ENCODE measurements around the gene CBFA2T2. TPM values are rescaled to one million over a fixed set of nuclear protein-coding genes. Genes with fewer than 3 reads are reported as not detected.

The CBFA2T2 gene
- total and polyA plus RNA-seq, 10 of the 15 experiments (the other 5 are each of a cell fraction or from before 2014, with no cell fraction given), result 0.61 to 8.6 (median 5.5) TPM

DNA sequence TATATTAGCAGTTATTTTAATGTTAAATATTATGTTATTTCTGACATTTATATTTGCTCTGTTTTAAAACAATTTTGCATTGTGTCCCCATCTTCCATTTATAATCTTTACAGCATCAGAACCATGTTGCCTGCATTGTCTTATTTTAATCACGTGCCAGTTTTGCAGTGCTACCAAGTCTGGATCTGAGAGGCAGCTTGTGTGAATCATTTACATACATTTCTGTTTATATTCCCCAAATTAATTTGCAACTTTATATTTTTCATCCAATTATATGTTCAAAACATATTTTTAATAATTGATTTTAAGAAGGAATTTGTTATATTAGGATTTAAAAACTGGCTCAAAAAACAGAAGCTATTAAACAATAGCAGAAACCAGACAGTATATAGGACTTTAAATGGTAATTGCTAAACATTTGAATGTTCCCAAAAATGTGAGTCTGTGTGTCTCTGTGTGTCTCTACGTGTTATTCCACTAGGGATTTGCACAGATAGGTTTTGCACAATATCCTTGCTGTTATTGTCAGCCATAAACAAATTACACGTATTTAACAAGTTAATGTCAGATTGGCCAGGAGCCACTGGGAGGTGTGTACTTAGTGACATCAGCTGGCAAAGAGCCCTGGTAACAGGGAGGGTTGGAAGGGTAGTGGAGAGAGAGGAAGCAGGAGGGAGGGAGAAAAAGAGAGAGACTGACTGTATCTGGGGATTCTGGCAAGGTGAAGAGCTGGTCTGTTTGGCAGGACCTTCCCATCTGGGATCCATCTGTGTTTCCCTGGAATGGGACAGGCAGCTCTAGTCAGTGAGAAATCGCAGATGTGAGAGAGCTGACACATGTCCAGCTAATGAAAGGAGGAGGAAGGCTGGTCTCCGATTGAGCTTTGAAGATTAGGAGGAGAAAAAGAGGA lies 72.1 kb downstream of the CBFA2T2 start:
- no peak overlapping the region for H3K4me3 ChIP-seq
- no peaks in the 10 kb centered on the region; a peak in 1 of 4 replicates for H3K36me3 ChIP-seq (ENCODE audit: control insufficient read depth in 2 of 2, insufficient read depth in 2 of 2, low read length in 1 of 2)
- ChIA-PET CTCF (interaction anchor here (0.8 to 1.5 kb wide), 4 partner anchors 8 to 106 kb away, joined by 3 to 4 read pairs (median 4); no protein-coding TSS in a partner anchor), POLR2A (interaction anchor here (1.5 kb wide), 1 partner anchor 9 kb away, joined by 5 read pairs; no protein-coding TSS in a partner anchor), SMC1A (ENCODE audit: uncharacterized antibody, unreplicated experiment) (interaction anchor here (1.1 to 1.7 kb wide), 5 partner anchors 9 to 45 kb away, joined by 3 to 6 read pairs (median 4); no protein-coding TSS in a partner anchor), RAD21 (ENCODE audit: unreplicated experiment) (no interaction called here)
- no peaks in the 10 kb centered on the region for H4K20me1 ChIP-seq (ENCODE audit: control insufficient read depth, insufficient read depth)
- no peaks in the 10 kb centered on the region for H3K27me3 ChIP-seq (replicated peaks in 1 of 2; ENCODE audit: control insufficient read depth in 2 of 2, insufficient read depth in 2 of 2, low read length in 1 of 2)
- 98% methylated on average over 5 of the region's 5 CpGs for WGBS (ENCODE audit: insufficient coverage, insufficient replicate concordance, low lambda C conversion rate, missing lambda C conversion rate)
- in situ Hi-C loops (cut with MboI) (no loop called here), intact Hi-C loops (cut with micrococcal nuclease; ENCODE audit: unreplicated experiment) (no loop called here)
- TF ChIP-seq, protein P1, sequence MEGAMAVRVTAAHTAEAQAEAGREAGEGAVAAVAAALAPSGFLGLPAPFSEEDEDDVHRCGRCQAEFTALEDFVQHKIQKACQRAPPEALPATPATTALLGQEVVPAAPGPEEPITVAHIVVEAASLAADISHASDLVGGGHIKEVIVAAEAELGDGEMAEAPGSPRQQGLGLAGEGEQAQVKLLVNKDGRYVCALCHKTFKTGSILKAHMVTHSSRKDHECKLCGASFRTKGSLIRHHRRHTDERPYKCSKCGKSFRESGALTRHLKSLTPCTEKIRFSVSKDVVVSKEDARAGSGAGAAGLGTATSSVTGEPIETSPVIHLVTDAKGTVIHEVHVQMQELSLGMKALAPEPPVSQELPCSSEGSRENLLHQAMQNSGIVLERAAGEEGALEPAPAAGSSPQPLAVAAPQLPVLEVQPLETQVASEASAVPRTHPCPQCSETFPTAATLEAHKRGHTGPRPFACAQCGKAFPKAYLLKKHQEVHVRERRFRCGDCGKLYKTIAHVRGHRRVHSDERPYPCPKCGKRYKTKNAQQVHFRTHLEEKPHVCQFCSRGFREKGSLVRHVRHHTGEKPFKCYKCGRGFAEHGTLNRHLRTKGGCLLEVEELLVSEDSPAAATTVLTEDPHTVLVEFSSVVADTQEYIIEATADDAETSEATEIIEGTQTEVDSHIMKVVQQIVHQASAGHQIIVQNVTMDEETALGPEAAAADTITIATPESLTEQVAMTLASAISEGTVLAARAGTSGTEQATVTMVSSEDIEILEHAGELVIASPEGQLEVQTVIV (IDR thresholded peaks at IDR 0.05; ENCODE audit: borderline replicate concordance, partially characterized antibody), result no peak
- TF ChIP-seq, protein P2, sequence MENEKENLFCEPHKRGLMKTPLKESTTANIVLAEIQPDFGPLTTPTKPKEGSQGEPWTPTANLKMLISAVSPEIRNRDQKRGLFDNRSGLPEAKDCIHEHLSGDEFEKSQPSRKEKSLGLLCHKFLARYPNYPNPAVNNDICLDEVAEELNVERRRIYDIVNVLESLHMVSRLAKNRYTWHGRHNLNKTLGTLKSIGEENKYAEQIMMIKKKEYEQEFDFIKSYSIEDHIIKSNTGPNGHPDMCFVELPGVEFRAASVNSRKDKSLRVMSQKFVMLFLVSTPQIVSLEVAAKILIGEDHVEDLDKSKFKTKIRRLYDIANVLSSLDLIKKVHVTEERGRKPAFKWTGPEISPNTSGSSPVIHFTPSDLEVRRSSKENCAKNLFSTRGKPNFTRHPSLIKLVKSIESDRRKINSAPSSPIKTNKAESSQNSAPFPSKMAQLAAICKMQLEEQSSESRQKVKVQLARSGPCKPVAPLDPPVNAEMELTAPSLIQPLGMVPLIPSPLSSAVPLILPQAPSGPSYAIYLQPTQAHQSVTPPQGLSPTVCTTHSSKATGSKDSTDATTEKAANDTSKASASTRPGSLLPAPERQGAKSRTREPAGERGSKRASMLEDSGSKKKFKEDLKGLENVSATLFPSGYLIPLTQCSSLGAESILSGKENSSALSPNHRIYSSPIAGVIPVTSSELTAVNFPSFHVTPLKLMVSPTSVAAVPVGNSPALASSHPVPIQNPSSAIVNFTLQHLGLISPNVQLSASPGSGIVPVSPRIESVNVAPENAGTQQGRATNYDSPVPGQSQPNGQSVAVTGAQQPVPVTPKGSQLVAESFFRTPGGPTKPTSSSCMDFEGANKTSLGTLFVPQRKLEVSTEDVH (IDR thresholded peaks at IDR 0.05; ENCODE audit: low read depth, partially characterized antibody), result no peak
- TF ChIP-seq GABPA (IDR thresholded peaks at IDR 0.05; ENCODE audit: low read depth) (no peak), PAX5 (IDR thresholded peaks at IDR 0.05; ENCODE audit: borderline replicate concordance, low read depth, low read length) (no peak), CBFB (IDR thresholded peaks at IDR 0.05; ENCODE audit: low read depth) (no peak), TCF3 (IDR thresholded peaks at IDR 0.05; ENCODE audit: borderline replicate concordance, insufficient read depth, low read depth, low read length) (no peak), POU2F2 (IDR thresholded peaks at IDR 0.05; ENCODE audit: borderline replicate concordance, low read depth, low read length) (no peak), SIN3A (IDR thresholded peaks at IDR 0.05; ENCODE audit: low read depth, low read length) (no peak), CHD4 (IDR thresholded peaks at IDR 0.05) (no peak), CREM (IDR thresholded peaks at IDR 0.05; ENCODE audit: low read depth) (no peak)
- TF ChIP-seq, protein P3, sequence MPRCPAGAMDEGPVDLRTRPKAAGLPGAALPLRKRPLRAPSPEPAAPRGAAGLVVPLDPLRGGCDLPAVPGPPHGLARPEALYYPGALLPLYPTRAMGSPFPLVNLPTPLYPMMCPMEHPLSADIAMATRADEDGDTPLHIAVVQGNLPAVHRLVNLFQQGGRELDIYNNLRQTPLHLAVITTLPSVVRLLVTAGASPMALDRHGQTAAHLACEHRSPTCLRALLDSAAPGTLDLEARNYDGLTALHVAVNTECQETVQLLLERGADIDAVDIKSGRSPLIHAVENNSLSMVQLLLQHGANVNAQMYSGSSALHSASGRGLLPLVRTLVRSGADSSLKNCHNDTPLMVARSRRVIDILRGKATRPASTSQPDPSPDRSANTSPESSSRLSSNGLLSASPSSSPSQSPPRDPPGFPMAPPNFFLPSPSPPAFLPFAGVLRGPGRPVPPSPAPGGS (IDR thresholded peaks at IDR 0.05; ENCODE audit: borderline replicate concordance, insufficient read depth, low read depth, low read length, poor library complexity, severe bottlenecking), result no peak
- no peak for ATAC-seq
- no peaks in the 10 kb centered on the region for H3K79me2 ChIP-seq (ENCODE audit: control insufficient read depth, insufficient read depth, low read length)
- BruUV-seq (replicated peaks), result no TSS peak
- H3K4me2 ChIP-seq (ENCODE audit: control insufficient read depth, insufficient read depth), result no peak overlapping the region
- H3K4me1 ChIP-seq (ENCODE audit: control insufficient read depth, insufficient read depth, low read length), result no peaks in the 10 kb centered on the region
- H3K27ac ChIP-seq (ENCODE audit: control insufficient read depth, insufficient read depth), result no peak overlapping the region
- no peak overlapping the region for H2AFZ ChIP-seq (ENCODE audit: control insufficient read depth, low read depth, low read length)
- no peaks in the 10 kb centered on the region; the same call in 2 of the 3 replicates for H3K9me3 ChIP-seq (replicated peaks; ENCODE audit: control insufficient read depth, insufficient read depth, low read length)
- no peak for DNase-seq (ENCODE audit: low read depth, low spot score)
- H3K9ac ChIP-seq (ENCODE audit: control insufficient read depth, insufficient read depth, low read length), result no peak overlapping the region
- no peak for FAIRE-seq
